Mammary epithelial cell (primary cell): ENCODE measurements around the gene DAB2.

Experiments used
- EZH2 ChIP-seq: IDR thresholded peaks from 2 replicates; pipeline ENCODE4 v1.6.1; 2012; ENCODE audit warnings: low read length, inconsistent platforms, borderline replicate concordance
- TF ChIP-seq, protein P1 (sequence below), 2 donors: IDR thresholded peaks in 1 of 2; conservative IDR thresholded peaks in 1 of 2; 2 replicates each; pipeline ENCODE4 v1.5.1; 2011 to 2012; ENCODE audit warnings: inconsistent platforms in 2 of 2, low read length in 2 of 2, mild to moderate bottlenecking in 2 of 2, control low read depth in 1 of 2, low read depth in 1 of 2; ENCODE audit not compliant: insufficient read depth in 1 of 2; ENCODE audit errors: extremely low read depth in 1 of 2

DNA sequence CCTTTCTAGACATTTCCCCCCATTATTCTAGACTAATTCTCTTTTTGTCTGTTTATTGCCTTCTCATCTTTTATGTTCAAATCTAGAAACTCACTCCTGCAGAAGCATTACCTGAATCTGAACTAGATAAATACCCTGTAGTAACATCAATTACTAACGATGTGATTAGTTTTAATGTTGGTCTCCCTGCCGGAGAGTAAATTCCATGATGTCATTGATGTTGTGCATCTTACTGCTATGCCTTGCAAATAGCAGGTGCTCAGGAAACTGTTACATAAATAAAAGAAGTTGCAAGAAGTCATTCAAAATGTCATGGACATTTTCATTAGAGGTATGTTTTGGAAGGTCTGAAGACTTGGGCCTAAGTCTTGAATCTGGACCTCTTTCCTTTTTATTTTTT is 37.5 kb downstream of the DAB2 start:
- TF ChIP-seq, protein P1, sequence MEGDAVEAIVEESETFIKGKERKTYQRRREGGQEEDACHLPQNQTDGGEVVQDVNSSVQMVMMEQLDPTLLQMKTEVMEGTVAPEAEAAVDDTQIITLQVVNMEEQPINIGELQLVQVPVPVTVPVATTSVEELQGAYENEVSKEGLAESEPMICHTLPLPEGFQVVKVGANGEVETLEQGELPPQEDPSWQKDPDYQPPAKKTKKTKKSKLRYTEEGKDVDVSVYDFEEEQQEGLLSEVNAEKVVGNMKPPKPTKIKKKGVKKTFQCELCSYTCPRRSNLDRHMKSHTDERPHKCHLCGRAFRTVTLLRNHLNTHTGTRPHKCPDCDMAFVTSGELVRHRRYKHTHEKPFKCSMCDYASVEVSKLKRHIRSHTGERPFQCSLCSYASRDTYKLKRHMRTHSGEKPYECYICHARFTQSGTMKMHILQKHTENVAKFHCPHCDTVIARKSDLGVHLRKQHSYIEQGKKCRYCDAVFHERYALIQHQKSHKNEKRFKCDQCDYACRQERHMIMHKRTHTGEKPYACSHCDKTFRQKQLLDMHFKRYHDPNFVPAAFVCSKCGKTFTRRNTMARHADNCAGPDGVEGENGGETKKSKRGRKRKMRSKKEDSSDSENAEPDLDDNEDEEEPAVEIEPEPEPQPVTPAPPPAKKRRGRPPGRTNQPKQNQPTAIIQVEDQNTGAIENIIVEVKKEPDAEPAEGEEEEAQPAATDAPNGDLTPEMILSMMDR (conservative IDR thresholded peaks at IDR 0.05 in 1 of 2, IDR thresholded peaks at IDR 0.05 in 1 of 2; ENCODE audit: extremely low read depth in 1 of 2, insufficient read depth in 1 of 2, low read depth in 1 of 2, low read length in 2 of 2), result no peak
- no peak for TF ChIP-seq EZH2
